ENCODE data around the gene SUSD1. TPM values are rescaled to one million over a fixed set of nuclear protein-coding genes. Genes with fewer than 3 reads are reported as not detected.

The SUSD1 gene
- total and polyA plus RNA-seq, 9 of the 15 experiments (the other 6 are each of a cell fraction or from before 2014, with no cell fraction given): 10.9 to 44.4 (median 36.1) TPM

DNA sequence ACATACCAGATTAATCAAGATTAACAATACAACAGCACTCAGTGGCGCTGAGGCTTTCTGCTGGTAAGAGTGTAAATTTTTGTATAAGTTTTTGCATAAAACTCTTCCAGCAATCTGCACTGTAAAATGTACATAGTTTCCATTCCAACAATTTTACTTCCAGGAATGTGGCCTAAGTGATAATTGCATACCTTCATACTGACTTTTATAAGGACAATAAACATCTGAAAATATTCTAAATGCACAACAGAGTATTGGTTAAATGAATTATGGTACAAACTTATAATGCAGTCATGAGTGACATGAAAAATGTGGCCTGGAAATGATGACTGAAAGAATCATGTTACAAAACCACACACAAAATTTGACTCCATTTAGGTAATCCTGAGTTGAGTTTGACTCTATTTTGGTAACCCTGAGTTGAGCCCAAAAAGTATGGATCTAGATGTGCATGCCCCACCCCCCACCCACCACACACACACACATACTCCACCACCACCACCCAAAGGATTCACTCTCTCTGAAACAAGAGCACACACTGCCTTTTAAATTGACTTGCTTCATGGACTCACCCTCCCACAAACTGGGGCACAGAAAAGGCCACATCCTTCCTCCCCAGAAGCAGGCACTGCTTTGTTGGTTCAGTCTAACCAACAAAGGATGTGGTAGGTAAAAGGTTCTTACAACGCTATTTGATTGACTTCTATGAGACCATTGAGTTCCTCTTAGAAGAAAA lies 137.6 kb downstream of the SUSD1 start:
- in situ Hi-C loops (cut with MboI) (no loop called here), intact Hi-C loops (cut with micrococcal nuclease) (no loop called here)
- FAIRE-seq: no peak
- H3K4me2 ChIP-seq (ENCODE audit: insufficient read depth, low read length): no peak overlapping the region
- H3K79me2 ChIP-seq (ENCODE audit: control insufficient read depth, insufficient read depth, low read length): no peaks in the 10 kb centered on the region
- H3K9me3 ChIP-seq (replicated peaks; ENCODE audit: control insufficient read depth, insufficient read depth, low read depth, low read length): no peaks in the 10 kb centered on the region
- POLR2A ChIA-PET: no interaction called here
- H3K27me3 ChIP-seq (ENCODE audit: control insufficient read depth in 2 of 2, insufficient read depth in 2 of 2, low read length in 2 of 2): no peaks in the 10 kb centered on the region
- peaks cover 7 to 11% of the 10 kb centered on the region in 2 experiments; a peak in 3 of 5 replicates for H3K4me1 ChIP-seq (replicated peaks in 1 of 2; ENCODE audit: control insufficient read depth in 2 of 2, insufficient read depth in 2 of 2, low read length in 2 of 2)
- DNase-seq (ENCODE audit: extremely low read depth in 1 of 4, low spot score in 3 of 4): no peak
- peaks cover 78% of the 10 kb centered on the region for H3K36me3 ChIP-seq (ENCODE audit: control insufficient read depth, insufficient read depth, low read length)
- no peak overlapping the region for H2AFZ ChIP-seq (ENCODE audit: low read depth, low read length)
- BruUV-seq (replicated peaks): no TSS peak
- no peak for ATAC-seq
- CTCF ChIA-PET (ENCODE audit: low intra/inter-chr PET ratio): interaction anchor here (0.5 kb wide), 1 partner anchor 382 kb away, joined by 3 read pairs; no protein-coding TSS in a partner anchor
- 0 out of 3 replicates have a peak overlapping the region, but pooled peaks have one; percentile 29 for H3K27ac ChIP-seq (ENCODE audit: extremely low read depth, low read depth, low read length)
- no peaks in the 10 kb centered on the region for H3K9me1 ChIP-seq (ENCODE audit: control insufficient read depth, insufficient read depth, low read length)
- 87% methylated on average over 2 of the region's 2 CpGs for WGBS (ENCODE audit: insufficient coverage, low coverage, missing lambda C conversion rate)
- no peak overlapping the region for H3K4me3 ChIP-seq
- H4K20me1 ChIP-seq (replicated peaks; ENCODE audit: control insufficient read depth, insufficient read depth, low read length): no peaks in the 10 kb centered on the region
- H3K9ac ChIP-seq (ENCODE audit: insufficient read depth in 1 of 2, low read depth in 2 of 2, low read length in 2 of 2): no peak overlapping the region
- TF ChIP-seq, protein P1, sequence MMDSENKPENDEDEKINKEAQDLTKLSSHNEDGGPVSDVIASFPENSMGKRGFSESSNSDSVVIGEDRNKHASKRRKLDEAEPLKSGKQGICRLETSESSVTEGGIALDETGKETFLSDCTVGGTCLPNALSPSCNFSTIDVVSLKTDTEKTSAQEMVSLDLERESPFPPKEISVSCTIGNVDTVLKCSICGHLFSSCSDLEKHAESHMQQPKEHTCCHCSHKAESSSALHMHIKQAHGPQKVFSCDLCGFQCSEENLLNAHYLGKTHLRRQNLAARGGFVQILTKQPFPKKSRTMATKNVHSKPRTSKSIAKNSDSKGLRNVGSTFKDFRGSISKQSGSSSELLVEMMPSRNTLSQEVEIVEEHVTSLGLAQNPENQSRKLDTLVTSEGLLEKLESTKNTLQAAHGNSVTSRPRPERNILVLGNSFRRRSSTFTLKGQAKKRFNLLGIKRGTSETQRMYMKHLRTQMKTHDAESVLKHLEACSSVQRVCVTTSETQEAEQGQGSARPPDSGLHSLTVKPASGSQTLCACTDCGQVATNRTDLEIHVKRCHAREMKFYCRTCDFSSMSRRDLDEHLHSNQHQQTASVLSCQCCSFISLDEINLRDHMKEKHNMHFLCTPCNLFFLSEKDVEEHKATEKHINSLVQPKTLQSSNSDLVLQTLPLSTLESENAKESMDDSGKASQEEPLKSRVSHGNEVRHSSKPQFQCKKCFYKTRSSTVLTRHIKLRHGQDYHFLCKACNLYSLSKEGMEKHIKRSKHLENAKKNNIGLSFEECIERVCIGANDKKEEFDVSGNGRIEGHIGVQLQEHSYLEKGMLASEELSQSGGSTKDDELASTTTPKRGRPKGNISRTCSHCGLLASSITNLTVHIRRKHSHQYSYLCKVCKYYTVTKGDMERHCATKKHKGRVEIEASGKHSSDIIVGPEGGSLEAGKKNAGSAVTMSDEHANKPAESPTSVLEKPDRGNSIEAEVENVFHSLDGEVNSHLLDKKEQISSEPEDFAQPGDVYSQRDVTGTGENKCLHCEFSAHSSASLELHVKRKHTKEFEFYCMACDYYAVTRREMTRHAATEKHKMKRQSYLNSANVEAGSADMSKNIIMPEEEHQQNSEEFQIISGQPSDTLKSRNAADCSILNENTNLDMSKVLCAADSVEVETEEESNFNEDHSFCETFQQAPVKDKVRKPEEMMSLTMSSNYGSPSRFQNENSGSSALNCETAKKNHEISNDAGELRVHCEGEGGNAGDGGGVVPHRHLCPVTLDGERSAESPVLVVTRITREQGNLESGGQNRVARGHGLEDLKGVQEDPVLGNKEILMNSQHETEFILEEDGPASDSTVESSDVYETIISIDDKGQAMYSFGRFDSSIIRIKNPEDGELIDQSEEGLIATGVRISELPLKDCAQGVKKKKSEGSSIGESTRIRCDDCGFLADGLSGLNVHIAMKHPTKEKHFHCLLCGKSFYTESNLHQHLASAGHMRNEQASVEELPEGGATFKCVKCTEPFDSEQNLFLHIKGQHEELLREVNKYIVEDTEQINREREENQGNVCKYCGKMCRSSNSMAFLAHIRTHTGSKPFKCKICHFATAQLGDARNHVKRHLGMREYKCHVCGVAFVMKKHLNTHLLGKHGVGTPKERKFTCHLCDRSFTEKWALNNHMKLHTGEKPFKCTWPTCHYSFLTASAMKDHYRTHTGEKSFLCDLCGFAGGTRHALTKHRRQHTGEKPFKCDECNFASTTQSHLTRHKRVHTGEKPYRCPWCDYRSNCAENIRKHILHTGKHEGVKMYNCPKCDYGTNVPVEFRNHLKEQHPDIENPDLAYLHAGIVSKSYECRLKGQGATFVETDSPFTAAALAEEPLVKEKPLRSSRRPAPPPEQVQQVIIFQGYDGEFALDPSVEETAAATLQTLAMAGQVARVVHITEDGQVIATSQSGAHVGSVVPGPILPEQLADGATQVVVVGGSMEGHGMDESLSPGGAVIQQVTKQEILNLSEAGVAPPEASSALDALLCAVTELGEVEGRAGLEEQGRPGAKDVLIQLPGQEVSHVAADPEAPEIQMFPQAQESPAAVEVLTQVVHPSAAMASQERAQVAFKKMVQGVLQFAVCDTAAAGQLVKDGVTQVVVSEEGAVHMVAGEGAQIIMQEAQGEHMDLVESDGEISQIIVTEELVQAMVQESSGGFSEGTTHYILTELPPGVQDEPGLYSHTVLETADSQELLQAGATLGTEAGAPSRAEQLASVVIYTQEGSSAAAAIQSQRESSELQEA (IDR thresholded peaks at IDR 0.05; ENCODE audit: low read depth): no peak
- TF ChIP-seq RBM39 (optimal IDR thresholded peaks at IDR 0.05; ENCODE audit: low read depth, low read length) (no peak), ZC3H4 (CRISPR knock-in tag; IDR thresholded peaks at IDR 0.05; ENCODE audit: borderline replicate concordance) (no peak), ZNF3 (CRISPR knock-in tag; IDR thresholded peaks at IDR 0.05) (no peak), NBN (IDR thresholded peaks at IDR 0.05; ENCODE audit: low read depth) (no peak)
- TF ChIP-seq, protein P2, sequence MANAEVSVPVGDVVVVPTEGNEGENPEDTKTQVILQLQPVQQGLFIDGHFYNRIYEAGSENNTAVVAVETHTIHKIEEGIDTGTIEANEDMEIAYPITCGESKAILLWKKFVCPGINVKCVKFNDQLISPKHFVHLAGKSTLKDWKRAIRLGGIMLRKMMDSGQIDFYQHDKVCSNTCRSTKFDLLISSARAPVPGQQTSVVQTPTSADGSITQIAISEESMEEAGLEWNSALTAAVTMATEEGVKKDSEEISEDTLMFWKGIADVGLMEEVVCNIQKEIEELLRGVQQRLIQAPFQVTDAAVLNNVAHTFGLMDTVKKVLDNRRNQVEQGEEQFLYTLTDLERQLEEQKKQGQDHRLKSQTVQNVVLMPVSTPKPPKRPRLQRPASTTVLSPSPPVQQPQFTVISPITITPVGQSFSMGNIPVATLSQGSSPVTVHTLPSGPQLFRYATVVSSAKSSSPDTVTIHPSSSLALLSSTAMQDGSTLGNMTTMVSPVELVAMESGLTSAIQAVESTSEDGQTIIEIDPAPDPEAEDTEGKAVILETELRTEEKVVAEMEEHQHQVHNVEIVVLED (CRISPR knock-in tag; IDR thresholded peaks at IDR 0.05): no peak
- TF ChIP-seq, protein P3, sequence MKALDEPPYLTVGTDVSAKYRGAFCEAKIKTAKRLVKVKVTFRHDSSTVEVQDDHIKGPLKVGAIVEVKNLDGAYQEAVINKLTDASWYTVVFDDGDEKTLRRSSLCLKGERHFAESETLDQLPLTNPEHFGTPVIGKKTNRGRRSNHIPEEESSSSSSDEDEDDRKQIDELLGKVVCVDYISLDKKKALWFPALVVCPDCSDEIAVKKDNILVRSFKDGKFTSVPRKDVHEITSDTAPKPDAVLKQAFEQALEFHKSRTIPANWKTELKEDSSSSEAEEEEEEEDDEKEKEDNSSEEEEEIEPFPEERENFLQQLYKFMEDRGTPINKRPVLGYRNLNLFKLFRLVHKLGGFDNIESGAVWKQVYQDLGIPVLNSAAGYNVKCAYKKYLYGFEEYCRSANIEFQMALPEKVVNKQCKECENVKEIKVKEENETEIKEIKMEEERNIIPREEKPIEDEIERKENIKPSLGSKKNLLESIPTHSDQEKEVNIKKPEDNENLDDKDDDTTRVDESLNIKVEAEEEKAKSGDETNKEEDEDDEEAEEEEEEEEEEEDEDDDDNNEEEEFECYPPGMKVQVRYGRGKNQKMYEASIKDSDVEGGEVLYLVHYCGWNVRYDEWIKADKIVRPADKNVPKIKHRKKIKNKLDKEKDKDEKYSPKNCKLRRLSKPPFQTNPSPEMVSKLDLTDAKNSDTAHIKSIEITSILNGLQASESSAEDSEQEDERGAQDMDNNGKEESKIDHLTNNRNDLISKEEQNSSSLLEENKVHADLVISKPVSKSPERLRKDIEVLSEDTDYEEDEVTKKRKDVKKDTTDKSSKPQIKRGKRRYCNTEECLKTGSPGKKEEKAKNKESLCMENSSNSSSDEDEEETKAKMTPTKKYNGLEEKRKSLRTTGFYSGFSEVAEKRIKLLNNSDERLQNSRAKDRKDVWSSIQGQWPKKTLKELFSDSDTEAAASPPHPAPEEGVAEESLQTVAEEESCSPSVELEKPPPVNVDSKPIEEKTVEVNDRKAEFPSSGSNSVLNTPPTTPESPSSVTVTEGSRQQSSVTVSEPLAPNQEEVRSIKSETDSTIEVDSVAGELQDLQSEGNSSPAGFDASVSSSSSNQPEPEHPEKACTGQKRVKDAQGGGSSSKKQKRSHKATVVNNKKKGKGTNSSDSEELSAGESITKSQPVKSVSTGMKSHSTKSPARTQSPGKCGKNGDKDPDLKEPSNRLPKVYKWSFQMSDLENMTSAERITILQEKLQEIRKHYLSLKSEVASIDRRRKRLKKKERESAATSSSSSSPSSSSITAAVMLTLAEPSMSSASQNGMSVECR (CRISPR knock-in tag; IDR thresholded peaks at IDR 0.05): no peak

All from K562 (cell line).